ENCODE data around the gene MAST3.

DNA sequence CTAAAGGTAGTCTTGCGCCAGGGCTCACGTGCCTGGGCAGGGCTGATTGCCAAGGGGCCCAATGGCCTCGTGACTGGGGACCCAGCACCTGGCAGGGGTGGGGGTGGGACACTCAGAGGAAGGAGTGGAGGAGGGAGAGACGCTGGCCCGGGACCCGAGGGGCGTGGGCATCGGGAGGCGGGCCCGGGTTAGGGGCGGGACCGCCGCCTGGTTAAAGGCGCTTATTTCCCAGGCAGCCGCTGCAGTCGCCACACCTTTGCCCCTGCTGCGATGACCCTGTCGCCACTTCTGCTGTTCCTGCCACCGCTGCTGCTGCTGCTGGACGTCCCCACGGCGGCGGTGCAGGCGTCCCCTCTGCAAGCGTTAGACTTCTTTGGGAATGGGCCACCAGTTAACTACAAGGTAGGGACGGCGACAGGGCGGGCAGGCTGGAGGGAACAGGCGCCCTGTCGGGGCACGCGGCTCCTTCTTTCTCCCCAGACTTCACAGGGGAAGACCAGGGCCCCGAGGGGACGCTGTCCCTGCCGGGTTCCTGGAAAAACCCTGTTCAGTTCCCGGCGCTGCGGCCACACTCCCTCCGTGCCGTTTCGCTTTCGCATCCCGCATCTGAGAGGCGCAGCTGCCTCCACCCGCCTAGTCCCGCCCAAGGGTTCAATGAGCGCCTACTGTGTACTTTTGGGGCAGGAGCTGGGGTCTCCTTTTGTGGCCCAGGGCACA is 76.2 kb downstream of the MAST3 start, which contains the start of gene IFI30:
- TF ChIP-seq DR1 (CRISPR knock-in tag; IDR thresholded peaks at IDR 0.05) (peak; percentile 83), CHD2 (IDR thresholded peaks at IDR 0.05; ENCODE audit: low read depth, low read length) (no peak), ZNF441 (CRISPR knock-in tag; IDR thresholded peaks at IDR 0.05; ENCODE audit: borderline replicate concordance) (no peak), POLR2AphosphoS5 (IDR thresholded peaks at IDR 0.05; ENCODE audit: low read depth, low read length) (peak; percentile 87), KDM5A (IDR thresholded peaks at IDR 0.05; ENCODE audit: borderline replicate concordance, low read length) (no peak), POLR2A (IDR thresholded peaks at IDR 0.05; ENCODE audit: insufficient read depth in 1 of 2, low read depth in 2 of 2, low read length in 2 of 2) (peak; percentile 86 to 97), HNRNPUL1 (IDR thresholded peaks at IDR 0.05; ENCODE audit: low read depth, low read length) (no peak)
- TF ChIP-seq, protein P1, sequence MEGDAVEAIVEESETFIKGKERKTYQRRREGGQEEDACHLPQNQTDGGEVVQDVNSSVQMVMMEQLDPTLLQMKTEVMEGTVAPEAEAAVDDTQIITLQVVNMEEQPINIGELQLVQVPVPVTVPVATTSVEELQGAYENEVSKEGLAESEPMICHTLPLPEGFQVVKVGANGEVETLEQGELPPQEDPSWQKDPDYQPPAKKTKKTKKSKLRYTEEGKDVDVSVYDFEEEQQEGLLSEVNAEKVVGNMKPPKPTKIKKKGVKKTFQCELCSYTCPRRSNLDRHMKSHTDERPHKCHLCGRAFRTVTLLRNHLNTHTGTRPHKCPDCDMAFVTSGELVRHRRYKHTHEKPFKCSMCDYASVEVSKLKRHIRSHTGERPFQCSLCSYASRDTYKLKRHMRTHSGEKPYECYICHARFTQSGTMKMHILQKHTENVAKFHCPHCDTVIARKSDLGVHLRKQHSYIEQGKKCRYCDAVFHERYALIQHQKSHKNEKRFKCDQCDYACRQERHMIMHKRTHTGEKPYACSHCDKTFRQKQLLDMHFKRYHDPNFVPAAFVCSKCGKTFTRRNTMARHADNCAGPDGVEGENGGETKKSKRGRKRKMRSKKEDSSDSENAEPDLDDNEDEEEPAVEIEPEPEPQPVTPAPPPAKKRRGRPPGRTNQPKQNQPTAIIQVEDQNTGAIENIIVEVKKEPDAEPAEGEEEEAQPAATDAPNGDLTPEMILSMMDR (CRISPR knock-in tag; IDR thresholded peaks at IDR 0.05) = peak; percentile 34
- TF ChIP-seq, protein P2, sequence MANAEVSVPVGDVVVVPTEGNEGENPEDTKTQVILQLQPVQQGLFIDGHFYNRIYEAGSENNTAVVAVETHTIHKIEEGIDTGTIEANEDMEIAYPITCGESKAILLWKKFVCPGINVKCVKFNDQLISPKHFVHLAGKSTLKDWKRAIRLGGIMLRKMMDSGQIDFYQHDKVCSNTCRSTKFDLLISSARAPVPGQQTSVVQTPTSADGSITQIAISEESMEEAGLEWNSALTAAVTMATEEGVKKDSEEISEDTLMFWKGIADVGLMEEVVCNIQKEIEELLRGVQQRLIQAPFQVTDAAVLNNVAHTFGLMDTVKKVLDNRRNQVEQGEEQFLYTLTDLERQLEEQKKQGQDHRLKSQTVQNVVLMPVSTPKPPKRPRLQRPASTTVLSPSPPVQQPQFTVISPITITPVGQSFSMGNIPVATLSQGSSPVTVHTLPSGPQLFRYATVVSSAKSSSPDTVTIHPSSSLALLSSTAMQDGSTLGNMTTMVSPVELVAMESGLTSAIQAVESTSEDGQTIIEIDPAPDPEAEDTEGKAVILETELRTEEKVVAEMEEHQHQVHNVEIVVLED (CRISPR knock-in tag; IDR thresholded peaks at IDR 0.05; ENCODE audit: borderline replicate concordance) = no peak

Data from HepG2 (cell line).